Peyer's patch (tissue), 4 donors: ENCODE data around the gene GRIFIN. TPM values are rescaled to one million over a fixed set of nuclear protein-coding genes. Genes with fewer than 3 reads are reported as not detected.

Experiments
- DNase-seq, 3 donors: peaks; one replicate each; pipeline ENCODE4 v3.0.0-alpha.2; 2017 to 2019
- H3K27ac ChIP-seq, 4 donors: fragments of 200-600 bp; sonication (generic); one replicate each; pipeline ENCODE4 v1.5.1; 2016 to 2019
- H3K27me3 ChIP-seq, 2 donors: fragments of 200-600 bp; sonication (generic); one replicate each; pipeline ENCODE4 v1.5.1; 2019
- H3K36me3 ChIP-seq, 3 donors: fragments of 200-600 bp; sonication (generic); one replicate each; pipeline ENCODE4 v1.5.1; 2016 to 2019
- H3K4me1 ChIP-seq, 4 donors: fragments of 200-600 bp; sonication (generic); one replicate each; pipeline ENCODE4 v1.5.1; 2016 to 2019
- H3K4me3 ChIP-seq, 4 donors: fragments of 200-600 bp; sonication (generic); 1 replicate in 3 of 4; 2 replicates in 1 of 4; pipeline ENCODE4 v1.5.1; 2016 to 2019; ENCODE audit warnings: mild to moderate bottlenecking in 1 of 4
- H3K9me3 ChIP-seq, 4 donors: fragments of 200-600 bp; sonication (generic); one replicate each; pipeline ENCODE4 v1.5.1; 2016 to 2019; ENCODE audit warnings: mild to moderate bottlenecking in 1 of 4
- CTCF ChIP-seq, 6 experiments: fragments of 450-650 bp in 4 of 6; fragments of 200-600 bp in 2 of 6; sonication (generic) in 1 of 6; IDR thresholded peaks; one replicate each; pipeline ENCODE4 v1.5.1; 2017 to 2019; ENCODE audit warnings: antibody characterized with exemption in 6 of 6, mild to moderate bottlenecking in 3 of 6, moderate library complexity in 1 of 6
- POLR2A ChIP-seq, 2 donors: fragments of 450-650 bp; IDR thresholded peaks; one replicate each; pipeline ENCODE4 v1.5.1; 2017; ENCODE audit warnings: antibody characterized with exemption in 2 of 2, mild to moderate bottlenecking in 2 of 2, moderate library complexity in 2 of 2
- total RNA-seq, 4 donors: library from RNA; depleted of rRNA; stranded (reverse); fragments of >200 nt; gene quantifications; one replicate each; pipeline ENCODE4 v1.1.0, GENCODE V29; 2016

Gene GRIFIN
- total RNA-seq, 4 donors from 2014 or later = not detected

DNA sequence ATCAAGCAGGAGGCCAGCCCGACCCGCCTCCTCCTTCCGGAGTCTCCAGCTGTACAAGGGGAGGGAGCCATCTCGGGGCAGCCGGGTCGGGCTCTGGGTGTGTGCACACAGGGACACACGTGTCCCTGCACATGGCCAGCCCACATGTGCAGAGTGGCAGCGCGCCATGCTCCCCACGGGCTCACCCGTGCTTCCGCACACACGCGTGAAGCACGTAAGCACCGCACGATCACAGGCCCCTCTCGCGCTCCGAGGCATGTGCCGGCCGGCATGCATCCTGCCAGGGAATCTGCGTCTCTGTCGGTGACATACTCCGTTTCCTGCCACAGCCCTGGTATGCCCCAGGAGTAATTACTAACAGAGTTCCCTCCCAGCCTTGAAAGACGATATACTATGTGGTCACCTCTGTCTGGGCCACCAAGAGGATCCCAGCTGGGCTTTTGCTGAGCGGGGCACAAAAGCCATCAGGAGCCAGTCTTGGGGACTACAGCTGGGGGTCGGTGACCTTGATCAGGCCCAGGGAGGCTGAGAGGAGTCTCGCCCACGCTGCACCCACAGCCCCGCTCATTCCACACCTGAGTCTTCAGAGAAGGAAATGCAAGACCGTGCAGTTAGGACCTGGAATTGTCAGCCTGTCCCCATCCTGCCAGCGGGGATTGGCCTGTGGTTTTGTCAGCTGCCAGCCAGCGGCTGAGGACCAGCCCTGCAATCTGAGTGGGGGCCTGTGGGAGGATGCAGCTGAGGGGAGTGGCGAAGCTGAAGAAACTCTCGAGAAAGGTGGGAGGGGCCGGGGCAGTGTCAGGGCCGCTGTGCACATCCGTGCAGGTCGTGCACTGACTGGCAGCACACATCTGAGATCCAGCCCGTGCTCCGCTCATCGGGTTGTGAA is 32.4 kb upstream of the GRIFIN start:
- H3K4me3 ChIP-seq = peak overlapping the region in 3 of 4 donors; percentile 5 to 22 (median 9)
- H3K36me3 ChIP-seq = no peaks in the 10 kb centered on the region
- TF ChIP-seq CTCF (IDR thresholded peaks at IDR 0.05) = no peak
- no peak for TF ChIP-seq POLR2A (IDR thresholded peaks at IDR 0.05)
- peak overlapping the region; percentile 61 to 97 (median 84) for H3K27ac ChIP-seq
- H3K9me3 ChIP-seq = no peaks in the 10 kb centered on the region
- peaks cover 0 to 53% (median 47%) of the 10 kb centered on the region in 4 donors for H3K4me1 ChIP-seq
- DNase-seq = peak in 2 of 3 donors; percentile 94
- no peaks in the 10 kb centered on the region for H3K27me3 ChIP-seq

GRCh38 chr7:2507917-2508306 is 31.7 kb upstream of the GRIFIN start:
- H3K27me3 ChIP-seq = no peaks in the 10 kb centered on the region
- DNase-seq = no peak
- H3K4me3 ChIP-seq = no peak overlapping the region
- H3K9me3 ChIP-seq = no peaks in the 10 kb centered on the region
- H3K4me1 ChIP-seq = peaks cover 0 to 47% (median 46%) of the 10 kb centered on the region in 4 donors
- no peaks in the 10 kb centered on the region for H3K36me3 ChIP-seq
- H3K27ac ChIP-seq = peak overlapping the region; percentile 61 to 97 (median 84)
- TF ChIP-seq POLR2A (IDR thresholded peaks at IDR 0.05) (no peak), CTCF (IDR thresholded peaks at IDR 0.05) (no peak)

DNA sequence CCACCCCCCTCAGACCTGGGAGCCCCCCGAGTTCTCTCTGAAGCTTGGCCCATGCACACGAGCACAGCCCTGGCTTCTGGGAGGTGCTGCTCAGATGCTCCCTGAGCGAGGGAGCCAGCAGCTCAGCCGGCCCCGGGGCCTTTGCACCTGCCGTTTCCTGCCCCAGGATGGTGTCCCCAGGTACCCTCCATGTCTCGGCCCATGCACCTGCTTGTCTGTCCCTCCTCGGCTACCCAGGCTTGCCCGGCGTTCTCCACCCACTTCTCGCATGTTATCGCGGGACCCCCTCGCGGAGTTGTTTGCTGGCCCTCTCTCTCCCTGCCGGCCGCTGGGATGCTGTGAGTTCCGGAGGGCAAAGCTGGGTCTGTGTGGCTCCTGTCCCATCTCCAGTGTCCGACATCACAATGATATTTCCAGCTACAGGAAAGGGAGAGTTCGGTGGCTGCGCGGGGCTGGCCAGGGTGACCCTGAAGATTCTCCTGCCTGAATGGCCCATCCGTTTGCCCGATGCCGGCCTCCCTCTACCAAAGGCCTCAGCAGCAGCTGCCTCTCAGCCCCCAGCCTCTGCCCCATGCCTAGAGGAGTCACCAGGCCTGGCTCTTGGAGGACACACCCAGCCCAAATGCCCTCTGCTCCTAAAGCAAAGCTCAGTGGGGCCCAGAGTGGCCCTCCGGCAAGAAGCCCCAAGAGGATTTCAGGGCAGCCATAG is 31.2 kb upstream of the GRIFIN start:
- H3K4me1 ChIP-seq = peaks cover 0 to 44% (median 41%) of the 10 kb centered on the region in 4 donors
- DNase-seq = no peak
- no peaks in the 10 kb centered on the region for H3K9me3 ChIP-seq
- peak overlapping the region in 1 of 4 donors; percentile 97 for H3K27ac ChIP-seq
- no peak overlapping the region for H3K4me3 ChIP-seq
- no peaks in the 10 kb centered on the region for H3K27me3 ChIP-seq
- TF ChIP-seq CTCF (IDR thresholded peaks at IDR 0.05) (no peak), POLR2A (IDR thresholded peaks at IDR 0.05) (no peak)
- H3K36me3 ChIP-seq = no peaks in the 10 kb centered on the region

GRCh38 chr7:2505401-2505800 is 29.2 kb upstream of the GRIFIN start:
- H3K36me3 ChIP-seq = no peaks in the 10 kb centered on the region
- peaks cover 0 to 25% (median 24%) of the 10 kb centered on the region in 4 donors for H3K4me1 ChIP-seq
- no peak for DNase-seq
- no peak overlapping the region for H3K4me3 ChIP-seq
- no peaks in the 10 kb centered on the region for H3K27me3 ChIP-seq
- no peaks in the 10 kb centered on the region for H3K9me3 ChIP-seq
- TF ChIP-seq CTCF (IDR thresholded peaks at IDR 0.05) (no peak), POLR2A (IDR thresholded peaks at IDR 0.05) (no peak)
- H3K27ac ChIP-seq = no peak overlapping the region

DNA sequence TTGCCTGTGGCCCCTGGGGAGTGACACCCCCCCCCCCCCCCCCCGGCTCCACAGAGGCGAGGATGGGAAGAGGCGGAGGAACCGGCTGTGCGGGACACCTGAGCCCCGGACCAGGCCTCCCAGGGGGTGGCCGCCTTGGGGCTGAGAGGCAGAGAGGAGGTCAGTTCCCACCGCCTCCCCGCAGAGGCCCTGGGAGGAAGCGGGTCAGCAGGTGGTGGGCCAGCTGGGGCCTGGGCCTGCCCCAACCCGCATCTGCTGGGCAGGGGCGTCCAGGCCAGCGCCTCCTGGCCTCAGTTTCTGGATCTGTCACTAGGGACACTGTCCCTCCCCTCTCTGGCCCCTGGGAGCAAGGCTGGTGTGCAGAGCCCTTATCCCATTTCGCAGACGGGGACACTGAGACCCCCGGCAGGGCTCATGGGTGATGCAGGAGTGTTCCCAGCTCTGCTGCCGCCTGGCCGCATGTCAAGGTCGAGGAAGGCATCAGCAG is 28.7 kb upstream of the GRIFIN start:
- no peak overlapping the region for H3K4me3 ChIP-seq
- no peaks in the 10 kb centered on the region for H3K9me3 ChIP-seq
- peaks cover 0 to 22% (median 20%) of the 10 kb centered on the region in 4 donors for H3K4me1 ChIP-seq
- no peak for DNase-seq
- no peaks in the 10 kb centered on the region for H3K27me3 ChIP-seq
- no peaks in the 10 kb centered on the region for H3K36me3 ChIP-seq
- no peak for TF ChIP-seq POLR2A (IDR thresholded peaks at IDR 0.05)
- TF ChIP-seq CTCF (IDR thresholded peaks at IDR 0.05) = no peak
- H3K27ac ChIP-seq = no peak overlapping the region
